GM19372 (cell line): ENCODE results near the gene SGCD.
A peak's percentile ranks its signal among the peaks of the same experiment; 100 is the strongest.

Experiments used
- ATAC-seq: cut with Tn5 transposase; IDR thresholded peaks from one replicate; pipeline ENCODE4 v1.9.1; 2021; ENCODE audit warnings: mild to moderate bottlenecking, low read depth, moderate library complexity; ENCODE audit not compliant: unreplicated experiment

Gene SGCD

GRCh38 chr5:156359476-156359875 lies 32.5 kb downstream of the SGCD start:
- ATAC-seq, result no peak

- ATAC-seq, result no peak
Measured at GRCh38 chr5:156361436-156362109, 34.6 kb downstream of the SGCD start.

- no peak for ATAC-seq
Measured at GRCh38 chr5:156363861-156364260, 36.9 kb downstream of the SGCD start.

GRCh38 chr5:156366521-156366920 lies 39.6 kb downstream of the SGCD start:
- ATAC-seq, result no peak

GRCh38 chr5:156367597-156367996 lies 40.6 kb downstream of the SGCD start:
- no peak for ATAC-seq

- peak; percentile 58 for ATAC-seq
Measured at GRCh38 chr5:156375895-156376495, 49.0 kb downstream of the SGCD start.

GRCh38 chr5:156376751-156377150 lies 49.8 kb downstream of the SGCD start:
- ATAC-seq, result peak; percentile 59

GRCh38 chr5:156378159-156378558 lies 51.2 kb downstream of the SGCD start:
- peak; percentile 30 for ATAC-seq

GRCh38 chr5:156379206-156379605 lies 52.2 kb downstream of the SGCD start:
- no peak for ATAC-seq

GRCh38 chr5:156380848-156381247 lies 53.9 kb downstream of the SGCD start:
- no peak for ATAC-seq

GRCh38 chr5:156383510-156384265 lies 56.7 kb downstream of the SGCD start:
- no peak for ATAC-seq

GRCh38 chr5:156385416-156385815 lies 58.5 kb downstream of the SGCD start:
- ATAC-seq, result no peak

- no peak for ATAC-seq
Measured at GRCh38 chr5:156386976-156387375, 60.0 kb downstream of the SGCD start.

- ATAC-seq, result no peak
Measured at GRCh38 chr5:156387391-156387790, 60.4 kb downstream of the SGCD start.

GRCh38 chr5:156388233-156388632 lies 61.3 kb downstream of the SGCD start:
- ATAC-seq, result no peak

GRCh38 chr5:156391139-156391538 lies 64.2 kb downstream of the SGCD start:
- ATAC-seq, result no peak

GRCh38 chr5:156393980-156394379 lies 67.0 kb downstream of the SGCD start:
- no peak for ATAC-seq

- no peak for ATAC-seq
Measured at GRCh38 chr5:156394642-156395305, 67.8 kb downstream of the SGCD start.

- no peak for ATAC-seq
Measured at GRCh38 chr5:156395306-156395675, 68.3 kb downstream of the SGCD start.

GRCh38 chr5:156396063-156396829 lies 69.3 kb downstream of the SGCD start:
- ATAC-seq, result no peak

GRCh38 chr5:156396830-156397081 lies 69.8 kb downstream of the SGCD start:
- ATAC-seq, result no peak
